ENCODE results near the gene P2RX4.

DNA sequence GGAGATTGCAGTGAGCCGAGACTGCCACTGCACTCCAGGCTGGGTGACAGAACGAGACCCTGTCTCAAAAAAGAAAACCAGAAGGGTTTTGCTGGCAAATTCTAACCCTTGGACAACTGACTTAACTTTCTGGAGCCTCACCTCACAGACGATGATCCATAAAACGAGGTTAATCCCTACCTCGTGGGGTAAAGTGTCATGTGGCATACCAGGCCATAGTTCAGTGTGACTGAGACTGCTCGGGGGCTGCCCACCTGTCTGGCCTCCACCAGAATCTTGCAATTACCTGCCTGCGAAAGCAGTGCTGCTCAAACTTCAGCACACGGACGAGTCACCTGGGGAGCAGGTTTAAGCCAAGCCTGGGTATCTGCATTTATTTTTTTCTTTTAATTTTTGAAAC lies 26.8 kb downstream of the P2RX4 start:
- TF ChIP-seq, protein P1, sequence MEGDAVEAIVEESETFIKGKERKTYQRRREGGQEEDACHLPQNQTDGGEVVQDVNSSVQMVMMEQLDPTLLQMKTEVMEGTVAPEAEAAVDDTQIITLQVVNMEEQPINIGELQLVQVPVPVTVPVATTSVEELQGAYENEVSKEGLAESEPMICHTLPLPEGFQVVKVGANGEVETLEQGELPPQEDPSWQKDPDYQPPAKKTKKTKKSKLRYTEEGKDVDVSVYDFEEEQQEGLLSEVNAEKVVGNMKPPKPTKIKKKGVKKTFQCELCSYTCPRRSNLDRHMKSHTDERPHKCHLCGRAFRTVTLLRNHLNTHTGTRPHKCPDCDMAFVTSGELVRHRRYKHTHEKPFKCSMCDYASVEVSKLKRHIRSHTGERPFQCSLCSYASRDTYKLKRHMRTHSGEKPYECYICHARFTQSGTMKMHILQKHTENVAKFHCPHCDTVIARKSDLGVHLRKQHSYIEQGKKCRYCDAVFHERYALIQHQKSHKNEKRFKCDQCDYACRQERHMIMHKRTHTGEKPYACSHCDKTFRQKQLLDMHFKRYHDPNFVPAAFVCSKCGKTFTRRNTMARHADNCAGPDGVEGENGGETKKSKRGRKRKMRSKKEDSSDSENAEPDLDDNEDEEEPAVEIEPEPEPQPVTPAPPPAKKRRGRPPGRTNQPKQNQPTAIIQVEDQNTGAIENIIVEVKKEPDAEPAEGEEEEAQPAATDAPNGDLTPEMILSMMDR (IDR thresholded peaks at IDR 0.05), result no peak
- no peak for TF ChIP-seq ZFX (IDR thresholded peaks at IDR 0.05; ENCODE audit: borderline replicate concordance)

Data from 22Rv1 (cell line).